Neuronal stem cell (in vitro differentiated cells): ENCODE results near the gene AKR1C3.
"Not testable (repeated sequence)": the region's sequence is repeated elsewhere in the genome, so short reads cannot be mapped to it uniquely, and the experiment has no call there.

Source experiments
- DNase-seq: peaks from one replicate; pipeline ENCODE4 v3.0.0-alpha.2; 2013; ENCODE audit warnings: low spot score
- H2AFZ ChIP-seq: one replicate; pipeline ENCODE4 v1.6.1; 2013; ENCODE audit warnings: mild to moderate bottlenecking, low read length, inconsistent platforms
- H2AK5ac ChIP-seq: 2 replicates; pipeline ENCODE4 v1.6.1; 2013; ENCODE audit warnings: low read depth, mild to moderate bottlenecking, inconsistent platforms, low read length, moderate library complexity, mixed read lengths
- H2BK120ac ChIP-seq: 2 replicates; pipeline ENCODE4 v1.6.1; 2013; ENCODE audit warnings: low read depth, mild to moderate bottlenecking, inconsistent platforms, low read length, moderate library complexity, mixed read lengths
- H2BK12ac ChIP-seq: one replicate; pipeline ENCODE4 v1.6.1; 2013; ENCODE audit warnings: low read length, inconsistent platforms
- H2BK15ac ChIP-seq: 2 replicates; pipeline ENCODE4 v1.6.1; 2013; ENCODE audit warnings: mild to moderate bottlenecking, low read length, inconsistent platforms, mixed read lengths
- H2BK5ac ChIP-seq: one replicate; pipeline ENCODE4 v1.6.1; 2013; ENCODE audit warnings: inconsistent platforms, mild to moderate bottlenecking, low read length, moderate library complexity
- H3K14ac ChIP-seq: one replicate; pipeline ENCODE4 v1.6.1; 2013; ENCODE audit warnings: low read length, inconsistent platforms
- H3K18ac ChIP-seq: 2 replicates; pipeline ENCODE4 v1.6.1; 2013; ENCODE audit warnings: low read length, inconsistent platforms
- H3K23ac ChIP-seq: 2 replicates; pipeline ENCODE4 v1.6.1; 2013; ENCODE audit warnings: low read depth, mild to moderate bottlenecking, mixed read lengths, low read length, inconsistent platforms; ENCODE audit not compliant: poor library complexity
- H3K27ac ChIP-seq: replicated peaks from 3 replicates; pipeline ENCODE4 v1.5.1; 2013; ENCODE audit warnings: low read length, inconsistent platforms
- H3K27me3 ChIP-seq, 3 experiments: 2 replicates each; pipeline ENCODE4 v1.6.1; 2013; ENCODE audit warnings: low read length in 3 of 3, mild to moderate bottlenecking in 2 of 3, inconsistent platforms in 1 of 3, low read depth in 1 of 3, mixed read lengths in 1 of 3, moderate library complexity in 1 of 3; ENCODE audit not compliant: control insufficient read depth in 3 of 3, insufficient read depth in 3 of 3
- H3K36me3 ChIP-seq, 2 donors: replicated peaks in 1 of 2; 2 replicates each; pipeline ENCODE4 v1.6.1; 2013; ENCODE audit warnings: low read length in 2 of 2; ENCODE audit not compliant: control insufficient read depth in 2 of 2, insufficient read depth in 2 of 2
- H3K4ac ChIP-seq: 2 replicates; pipeline ENCODE4 v1.6.1; 2013; ENCODE audit warnings: inconsistent platforms, mild to moderate bottlenecking, low read length, moderate library complexity
- H3K4me1 ChIP-seq, 2 donors: 1 replicate in 1 of 2; 2 replicates in 1 of 2; pipeline ENCODE4 v1.6.1; 2013; ENCODE audit warnings: low read length in 2 of 2, low read depth in 1 of 2; ENCODE audit not compliant: control insufficient read depth in 2 of 2, insufficient read depth in 1 of 2
- H3K4me2 ChIP-seq: one replicate; pipeline ENCODE4 v1.6.1; 2013; ENCODE audit warnings: mild to moderate bottlenecking, low read length, inconsistent platforms; ENCODE audit not compliant: insufficient read depth, poor library complexity, severe bottlenecking
- H3K4me3 ChIP-seq, 2 donors: 2 replicates each; pipeline ENCODE4 v1.5.1; 2013; ENCODE audit warnings: low read length in 2 of 2, mild to moderate bottlenecking in 2 of 2, inconsistent platforms in 1 of 2, moderate library complexity in 1 of 2
- H3K79me1 ChIP-seq: one replicate; pipeline ENCODE4 v1.6.1; 2013; ENCODE audit warnings: low read depth, mild to moderate bottlenecking, inconsistent platforms, low read length, moderate library complexity
- H3K9ac ChIP-seq: one replicate; pipeline ENCODE4 v1.6.1; 2013; ENCODE audit warnings: mild to moderate bottlenecking, low read depth, low read length, inconsistent platforms; ENCODE audit not compliant: poor library complexity
- H3K9me3 ChIP-seq, 2 donors: replicated peaks in 1 of 2; 2 replicates each; pipeline versions ENCODE3 to v1.6.1; 2013; ENCODE audit warnings: low read length in 2 of 2, mild to moderate bottlenecking in 2 of 2, inconsistent platforms in 1 of 2, low read depth in 1 of 2, mixed read lengths in 1 of 2, moderate library complexity in 1 of 2; ENCODE audit not compliant: control insufficient read depth in 2 of 2, insufficient read depth in 1 of 2
- H4K8ac ChIP-seq: one replicate; pipeline ENCODE4 v1.6.1; 2013; ENCODE audit warnings: low read depth, mild to moderate bottlenecking, inconsistent platforms, low read length, moderate library complexity
- H4K91ac ChIP-seq: one replicate; pipeline ENCODE4 v1.6.1; 2013; ENCODE audit warnings: low read length, low read depth, mild to moderate bottlenecking, inconsistent platforms; ENCODE audit not compliant: poor library complexity
- WGBS, 2 donors: extraction: QIAGEN DNeasy Blood & Tissue Kit; methylation state at CpG; one replicate each; pipeline ENCODE4 v1.1.7; 2013; ENCODE audit warnings: missing lambda C conversion rate in 2 of 2, mixed read lengths in 1 of 2; ENCODE audit not compliant: insufficient read length in 2 of 2, insufficient replicate concordance in 1 of 2; ENCODE audit errors: extremely low coverage in 2 of 2; 5-methylcytosine and 5-hydroxymethylcytosine counted together

Gene AKR1C3

DNA sequence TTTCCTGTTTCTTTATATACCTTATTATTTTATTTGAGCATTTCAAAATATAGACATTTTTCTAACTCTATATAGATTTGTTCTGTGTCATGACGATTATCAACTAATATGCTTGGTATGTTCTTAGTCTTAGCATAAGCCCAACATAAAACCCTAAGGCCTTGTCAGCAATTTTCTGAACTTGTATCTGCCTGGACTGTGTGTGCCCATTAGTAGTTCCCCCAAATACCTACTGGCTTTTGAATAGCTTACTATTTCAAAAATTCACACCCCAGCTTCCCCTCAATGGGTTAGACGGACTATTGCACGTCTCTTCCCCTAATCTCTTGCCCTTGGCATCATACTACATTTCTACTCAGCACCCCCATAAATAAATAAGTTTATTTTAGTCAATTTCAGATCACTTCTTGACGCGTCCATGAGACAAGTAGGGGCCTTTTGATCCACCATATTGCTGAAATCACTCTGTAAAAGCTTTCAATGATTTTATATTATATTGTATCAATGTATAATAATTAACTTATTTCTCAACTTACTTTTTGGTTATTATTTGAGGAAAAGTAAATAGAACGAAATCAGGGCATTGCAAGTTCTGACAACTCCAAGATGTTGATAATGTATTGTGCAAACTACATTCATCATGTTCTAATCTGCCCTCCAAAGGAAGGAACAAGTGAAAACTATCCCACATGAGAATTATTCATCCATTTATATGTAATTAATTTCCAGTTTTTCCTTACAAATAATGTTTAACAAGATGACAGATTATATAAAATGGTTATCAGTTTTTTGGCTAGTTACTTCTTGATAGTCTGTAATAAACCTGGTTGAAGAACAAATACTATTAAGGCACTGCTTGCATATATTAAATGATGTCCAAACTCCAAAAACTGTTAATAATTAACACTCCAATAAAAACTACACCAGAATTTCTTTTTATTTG is 1.1 kb upstream of the AKR1C3 start:
- Histone ChIP-seq H2AK5ac (no peak overlapping the region), H3K27ac (no peak overlapping the region), H4K91ac (no peak overlapping the region), H3K36me3 (no peaks in the 10 kb centered on the region), H4K8ac (no peak overlapping the region), H2AFZ (no peak overlapping the region), H2BK15ac (no peak overlapping the region), H2BK5ac (no peak overlapping the region), H3K4me2 (no peak overlapping the region), H3K79me1 (no peaks in the 10 kb centered on the region), H3K27me3 (no peaks in the 10 kb centered on the region), H3K4me1 (no peaks in the 10 kb centered on the region), H2BK120ac (no peak overlapping the region), H3K18ac (no peak overlapping the region), H3K4me3 (no peak overlapping the region), H3K23ac (no peak overlapping the region), H3K9ac (no peak overlapping the region), H3K14ac (no peak overlapping the region), H3K9me3 (no peaks in the 10 kb centered on the region), H2BK12ac (no peak overlapping the region), H3K4ac (no peak overlapping the region)
- DNase-seq, result no peak
- no CpG with 5 or more reads among the region's 6 CpGs for WGBS, 2 donors

DNA sequence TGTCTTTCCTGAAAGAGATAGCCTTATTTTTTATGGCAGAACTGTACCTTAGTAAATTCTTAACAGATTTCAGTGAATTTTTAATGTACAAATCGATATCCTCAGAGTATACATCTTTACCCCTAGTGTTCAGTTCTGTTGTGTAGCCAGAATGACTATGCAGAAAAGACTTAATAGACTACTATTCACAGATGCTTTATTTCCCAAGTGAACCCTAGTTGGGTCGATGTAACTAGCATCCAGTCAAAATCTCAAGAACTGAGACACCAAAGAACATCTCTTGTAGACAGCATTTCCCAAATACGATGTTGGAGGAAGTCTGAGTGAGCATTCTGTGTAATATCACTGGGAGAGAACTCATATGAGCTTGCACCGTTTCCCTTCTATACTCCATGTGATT is 1.5 kb downstream of the AKR1C3 start:
- H2BK12ac ChIP-seq, result no peak overlapping the region
- H2AFZ ChIP-seq, result no peak overlapping the region
- H3K4me3 ChIP-seq, result no peak overlapping the region
- H3K36me3 ChIP-seq, result no peaks in the 10 kb centered on the region
- no peak overlapping the region for H2BK15ac ChIP-seq
- H3K9me3 ChIP-seq, result no peaks in the 10 kb centered on the region
- no peak overlapping the region for H3K27ac ChIP-seq
- no peak overlapping the region for H2BK120ac ChIP-seq
- no peak overlapping the region for H2BK5ac ChIP-seq
- no peak overlapping the region for H3K18ac ChIP-seq
- H2AK5ac ChIP-seq, result no peak overlapping the region
- no peak overlapping the region for H4K8ac ChIP-seq
- H3K4me2 ChIP-seq, result no peak overlapping the region
- DNase-seq, result no peak
- H4K91ac ChIP-seq, result no peak overlapping the region
- H3K4ac ChIP-seq, result no peak overlapping the region
- H3K27me3 ChIP-seq, result no peaks in the 10 kb centered on the region
- H3K4me1 ChIP-seq, result no peaks in the 10 kb centered on the region
- H3K23ac ChIP-seq, result no peak overlapping the region
- no CpG with 5 or more reads among the region's 4 CpGs for WGBS, 2 donors
- no peak overlapping the region for H3K9ac ChIP-seq
- H3K79me1 ChIP-seq, result no peaks in the 10 kb centered on the region
- H3K14ac ChIP-seq, result no peak overlapping the region

DNA sequence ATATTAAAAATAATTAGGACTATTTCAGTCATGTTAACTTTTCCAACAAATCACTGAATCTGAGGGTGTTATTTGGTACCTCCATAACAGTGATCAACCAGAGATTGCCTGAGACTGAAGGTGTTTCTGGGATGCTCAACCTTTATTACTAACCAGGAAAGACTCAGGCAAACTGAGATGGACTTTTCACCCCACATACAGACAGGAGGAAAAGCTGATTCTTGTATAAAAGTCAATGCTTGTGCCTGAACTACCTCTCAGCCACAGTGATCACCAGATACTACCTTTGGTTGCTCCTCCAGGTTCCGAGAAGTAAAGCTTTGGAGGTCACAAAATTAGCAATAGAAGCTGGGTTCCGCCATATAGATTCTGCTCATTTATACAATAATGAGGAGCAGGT is 1.9 kb downstream of the AKR1C3 start:
- Histone ChIP-seq H3K9ac (no peak overlapping the region), H4K91ac (no peak overlapping the region), H3K27me3 (no peaks in the 10 kb centered on the region), H2AFZ (no peak overlapping the region), H3K27ac (no peak overlapping the region), H2AK5ac (no peak overlapping the region), H2BK120ac (no peak overlapping the region), H3K4me1 (no peaks in the 10 kb centered on the region), H3K79me1 (no peaks in the 10 kb centered on the region), H4K8ac (no peak overlapping the region), H3K9me3 (no peaks in the 10 kb centered on the region), H3K14ac (no peak overlapping the region), H3K4me2 (no peak overlapping the region), H3K36me3 (no peaks in the 10 kb centered on the region), H3K4me3 (no peak overlapping the region), H2BK15ac (no peak overlapping the region), H3K4ac (no peak overlapping the region), H3K23ac (no peak overlapping the region), H3K18ac (no peak overlapping the region), H2BK12ac (no peak overlapping the region), H2BK5ac (no peak overlapping the region)
- WGBS, 2 donors, result no CpG with 5 or more reads among the region's 2 CpGs
- no peak for DNase-seq

DNA sequence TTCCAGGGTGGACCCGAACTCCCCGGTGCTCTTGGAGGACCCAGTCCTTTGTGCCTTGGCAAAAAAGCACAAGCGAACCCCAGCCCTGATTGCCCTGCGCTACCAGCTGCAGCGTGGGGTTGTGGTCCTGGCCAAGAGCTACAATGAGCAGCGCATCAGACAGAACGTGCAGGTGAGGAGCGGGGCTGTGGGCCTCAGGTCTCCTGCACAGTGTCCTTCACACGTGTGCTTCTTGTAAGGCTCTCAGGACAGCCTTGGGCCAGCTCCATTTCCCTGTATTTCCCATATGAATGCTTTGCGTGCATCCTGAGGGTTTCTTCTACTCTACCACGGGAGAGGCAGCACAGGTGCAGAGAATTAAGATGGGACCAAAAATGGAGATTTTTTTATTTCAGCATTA is 8.3 kb downstream of the AKR1C3 start:
- not testable (repeated sequence) for H2AFZ ChIP-seq, H3K18ac ChIP-seq, H3K23ac ChIP-seq, H3K79me1 ChIP-seq, H3K4me1 ChIP-seq, DNase-seq, H2BK120ac ChIP-seq, H3K9ac ChIP-seq, H2AK5ac ChIP-seq, H3K14ac ChIP-seq, H2BK12ac ChIP-seq, H3K4ac ChIP-seq, H2BK15ac ChIP-seq, H3K27me3 ChIP-seq, H3K4me3 ChIP-seq, H3K4me2 ChIP-seq, H4K8ac ChIP-seq, H3K27ac ChIP-seq, H2BK5ac ChIP-seq, H3K9me3 ChIP-seq, H4K91ac ChIP-seq, H3K36me3 ChIP-seq
- no CpG with 5 or more reads among the region's 11 CpGs for WGBS, 2 donors
